NCI-H1417 (cell line): ENCODE measurements around the gene PFKFB3.
"Not testable (repeated sequence)": the region's sequence is repeated elsewhere in the genome, so short reads cannot be mapped to it uniquely, and the experiment has no call there.

Source experiments
- DNase-seq, 3 experiments: peaks; one replicate each; lab custom pipeline; 2025; lab: John Stamatoyannopoulos, UW

Gene PFKFB3

GRCh38 chr10:6272126-6272525 lies 69.4 kb downstream of the PFKFB3 start:
- no peak for DNase-seq

- no peak for DNase-seq
Observed at GRCh38 chr10:6273351-6273750, 70.6 kb downstream of the PFKFB3 start.

GRCh38 chr10:6274040-6274439 lies 71.3 kb downstream of the PFKFB3 start:
- DNase-seq, result no peak

- no peak for DNase-seq
Observed at GRCh38 chr10:6274484-6274883, 71.8 kb downstream of the PFKFB3 start.

GRCh38 chr10:6275022-6275997 lies 72.6 kb downstream of the PFKFB3 start:
- DNase-seq, result peak in 1 of 3 experiments; percentile 4

- DNase-seq, result no peak
Observed at GRCh38 chr10:6276356-6276755, 73.6 kb downstream of the PFKFB3 start.

GRCh38 chr10:6278519-6279120 lies 75.9 kb downstream of the PFKFB3 start:
- no peak for DNase-seq

GRCh38 chr10:6279540-6280267 lies 77.0 kb downstream of the PFKFB3 start:
- DNase-seq, result no peak

- no peak for DNase-seq
Observed at GRCh38 chr10:6280291-6280690, 77.6 kb downstream of the PFKFB3 start.

- DNase-seq, result no peak
Observed at GRCh38 chr10:6282454-6282958, 79.8 kb downstream of the PFKFB3 start.

- no peak for DNase-seq
Observed at GRCh38 chr10:6283655-6284054, 80.9 kb downstream of the PFKFB3 start.

- not testable (repeated sequence) for DNase-seq
Observed at GRCh38 chr10:6290621-6291020, 87.9 kb downstream of the PFKFB3 start.

- DNase-seq, result no peak
Observed at GRCh38 chr10:6292741-6293151, 90.0 kb downstream of the PFKFB3 start.

- not testable (repeated sequence) for DNase-seq
Observed at GRCh38 chr10:6296425-6296824, 93.7 kb downstream of the PFKFB3 start.

GRCh38 chr10:6296828-6297251 lies 94.1 kb downstream of the PFKFB3 start:
- no peak for DNase-seq

GRCh38 chr10:6297522-6297921 lies 94.8 kb downstream of the PFKFB3 start:
- DNase-seq, result no peak

- no peak for DNase-seq
Observed at GRCh38 chr10:6297951-6298381, 95.2 kb downstream of the PFKFB3 start.

- no peak for DNase-seq
Observed at GRCh38 chr10:6298428-6298827, 95.7 kb downstream of the PFKFB3 start.

GRCh38 chr10:6299234-6299633 lies 96.5 kb downstream of the PFKFB3 start:
- no peak for DNase-seq

GRCh38 chr10:6299743-6300105 lies 97.0 kb downstream of the PFKFB3 start:
- no peak for DNase-seq

GRCh38 chr10:6300106-6300783 lies 97.5 kb downstream of the PFKFB3 start:
- no peak for DNase-seq
